ENCODE data around the gene ZDHHC18.
"Not testable (repeated sequence)": the region's sequence is repeated elsewhere in the genome, so short reads cannot be mapped to it uniquely, and the experiment has no call there.

ZDHHC18 gene

GRCh38 chr1:26858891-26859640 is 32.6 kb downstream of the ZDHHC18 start:
- no peak for DNase-seq (ENCODE audit: low read depth)

DNA sequence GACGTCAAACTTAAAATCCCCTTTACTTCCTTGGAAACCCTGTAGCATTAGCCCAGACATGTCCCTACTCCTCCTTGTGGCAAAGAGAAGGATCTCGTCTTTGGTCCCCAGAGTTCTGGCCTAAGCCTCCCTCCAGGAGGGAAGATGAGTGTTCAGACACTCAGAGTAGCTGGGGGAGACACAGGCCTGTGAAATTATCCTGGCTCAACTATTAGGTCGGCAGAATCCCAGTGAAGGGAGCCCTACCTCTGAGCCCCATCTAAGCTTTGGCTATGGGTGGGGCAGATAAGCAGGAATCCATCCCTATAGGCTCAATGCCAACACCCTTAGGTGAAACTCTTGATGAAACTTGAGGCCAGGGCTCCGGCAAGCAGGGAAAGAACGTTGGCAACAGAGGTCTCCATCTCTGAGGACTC is 34.8 kb downstream of the ZDHHC18 start:
- no peak for DNase-seq (ENCODE audit: low read depth)

- DNase-seq (ENCODE audit: low read depth) = no peak
Measured at GRCh38 chr1:26861889-26862378, 35.4 kb downstream of the ZDHHC18 start.

GRCh38 chr1:26862781-26863684 is 36.5 kb downstream of the ZDHHC18 start, which contains the start of gene SFN:
Gene SFN, plus strand, starts transcription at chr1:26863149. Its CDS starts 64 bp downstream, at chr1:26863213.
- DNase-seq (ENCODE audit: low read depth) = no peak

DNA sequence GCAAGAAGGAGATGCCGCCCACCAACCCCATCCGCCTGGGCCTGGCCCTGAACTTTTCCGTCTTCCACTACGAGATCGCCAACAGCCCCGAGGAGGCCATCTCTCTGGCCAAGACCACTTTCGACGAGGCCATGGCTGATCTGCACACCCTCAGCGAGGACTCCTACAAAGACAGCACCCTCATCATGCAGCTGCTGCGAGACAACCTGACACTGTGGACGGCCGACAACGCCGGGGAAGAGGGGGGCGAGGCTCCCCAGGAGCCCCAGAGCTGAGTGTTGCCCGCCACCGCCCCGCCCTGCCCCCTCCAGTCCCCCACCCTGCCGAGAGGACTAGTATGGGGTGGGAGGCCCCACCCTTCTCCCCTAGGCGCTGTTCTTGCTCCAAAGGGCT is 37.2 kb downstream of the ZDHHC18 start:
- no peak for DNase-seq (ENCODE audit: low read depth)

DNA sequence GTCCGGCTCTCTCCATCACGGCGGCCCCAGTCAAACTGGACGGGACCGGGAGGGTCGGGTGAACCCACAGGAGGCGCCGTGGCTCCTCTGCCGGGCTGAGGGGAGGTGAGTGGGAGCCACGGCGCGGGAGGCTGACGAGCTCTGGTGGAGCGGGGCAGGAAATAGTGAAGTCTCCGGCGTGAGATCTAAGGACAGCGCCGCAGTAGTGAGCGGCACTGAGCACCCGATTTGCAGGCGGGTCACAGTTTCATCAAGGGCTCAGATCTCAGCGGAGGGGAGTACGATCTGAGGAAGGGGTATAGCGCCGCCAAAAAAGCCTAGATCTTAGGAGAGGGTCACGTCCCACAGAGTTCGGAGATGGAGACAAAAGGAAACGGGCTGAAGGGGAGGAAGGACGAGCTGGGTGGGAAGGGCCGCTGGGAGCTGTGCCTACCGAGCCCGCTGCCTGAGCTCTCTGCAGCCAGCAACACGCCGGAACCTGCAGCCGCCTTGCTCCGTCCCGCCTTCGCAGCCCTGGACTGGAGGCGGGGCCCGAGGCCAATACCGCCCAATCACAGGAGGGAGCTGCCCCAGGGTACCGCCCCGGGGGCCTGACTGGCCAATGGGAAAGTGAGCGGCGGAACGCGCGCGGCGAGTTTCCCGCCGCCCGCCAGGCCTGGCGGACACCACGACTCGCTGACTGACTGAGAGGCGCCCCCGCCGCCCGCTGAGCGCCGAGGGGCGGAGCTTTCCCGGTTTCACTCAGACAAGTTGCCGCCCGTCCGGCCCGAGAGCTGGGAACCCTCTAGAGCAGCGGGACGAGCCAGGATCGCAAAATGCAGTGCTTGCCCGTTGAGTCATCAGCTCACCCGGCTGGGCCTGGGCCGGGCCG is 38.4 kb downstream of the ZDHHC18 start:
- peak; percentile 78 for DNase-seq (ENCODE audit: low read depth)

DNA sequence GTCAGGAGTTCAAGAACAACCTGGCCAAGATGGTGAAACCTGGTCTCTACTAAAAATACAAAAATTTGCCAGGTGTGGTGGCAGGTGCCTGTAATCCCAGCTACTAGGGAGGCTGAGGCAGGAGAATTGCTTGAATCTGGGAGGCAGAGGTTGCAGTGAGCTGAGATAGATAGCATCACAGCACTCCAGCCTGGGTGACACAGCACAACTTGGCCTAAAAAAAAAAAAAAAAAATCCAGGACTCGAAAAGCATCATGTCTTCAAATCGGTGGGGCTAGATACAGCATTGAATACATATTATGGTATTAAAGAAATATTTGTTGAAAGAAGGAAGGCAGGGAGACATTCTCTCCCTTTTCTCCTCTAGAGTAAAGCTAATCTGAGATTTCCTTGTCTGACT is 46.6 kb downstream of the ZDHHC18 start:
- not testable (repeated sequence) for DNase-seq (ENCODE audit: low read depth)

GRCh38 chr1:26874896-26875295 is 48.4 kb downstream of the ZDHHC18 start:
- DNase-seq (ENCODE audit: low read depth) = no peak

DNA sequence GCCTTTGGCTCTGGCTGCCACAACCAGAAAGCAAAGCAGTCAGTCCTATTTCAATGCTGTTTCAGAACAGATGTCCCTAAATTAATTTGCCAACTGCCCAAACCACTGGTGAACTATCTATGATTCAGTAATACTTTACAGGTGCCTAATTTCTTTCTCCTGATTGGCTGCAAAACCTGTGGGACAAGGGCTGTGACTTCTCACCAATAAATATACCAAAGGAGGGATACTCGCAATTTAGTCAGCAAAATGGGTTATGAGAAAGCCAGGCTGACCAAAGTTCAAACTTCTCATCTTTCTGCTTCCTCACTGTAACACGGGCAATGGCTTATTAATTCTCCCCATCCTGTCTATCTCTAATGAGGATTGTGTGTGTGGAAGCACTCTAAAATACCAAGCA is 50.8 kb downstream of the ZDHHC18 start:
- no peak for DNase-seq (ENCODE audit: low read depth)

GRCh38 chr1:26879793-26880192 is 53.3 kb downstream of the ZDHHC18 start:
- no peak for DNase-seq (ENCODE audit: low read depth)

- DNase-seq (ENCODE audit: low read depth) = not testable (repeated sequence)
Measured at GRCh38 chr1:26881611-26882010, 55.1 kb downstream of the ZDHHC18 start.

DNA sequence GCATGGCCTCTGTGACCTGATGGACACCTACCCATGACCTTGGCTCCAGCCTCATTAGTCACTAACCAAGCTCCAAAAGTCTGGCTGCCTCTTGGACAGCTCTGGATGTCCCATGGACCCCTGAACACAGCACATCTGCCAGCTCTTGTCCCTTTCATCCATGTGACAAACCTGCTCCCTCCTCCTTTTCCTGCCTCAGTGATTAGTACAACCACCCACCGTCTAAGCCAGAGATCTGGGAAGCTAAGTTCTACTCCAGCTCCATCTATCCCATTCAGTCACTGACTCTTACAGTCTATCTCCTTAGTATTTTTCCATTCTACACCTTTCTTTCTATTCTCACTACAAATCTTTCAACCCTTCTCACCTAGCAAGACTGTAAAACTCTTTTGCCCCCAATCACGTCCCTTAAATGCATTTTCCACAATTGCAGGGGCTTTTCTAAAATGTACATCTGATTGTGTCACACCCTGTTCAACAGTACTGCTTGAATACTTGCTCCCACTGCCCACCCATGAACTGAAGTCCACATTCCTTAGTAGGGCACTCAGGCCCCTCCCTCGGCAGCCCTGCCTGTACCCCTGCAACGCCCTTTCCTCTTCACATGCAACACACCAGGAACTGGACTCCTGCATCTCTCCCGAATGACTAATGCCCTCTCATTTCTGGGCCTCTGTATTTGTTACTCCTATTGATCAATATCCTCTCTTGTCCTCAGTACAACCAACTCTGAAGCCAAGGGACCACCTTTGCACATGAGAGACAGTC is 56.4 kb downstream of the ZDHHC18 start:
- DNase-seq (ENCODE audit: low read depth) = no peak

GRCh38 chr1:26887125-26887524 is 60.6 kb downstream of the ZDHHC18 start:
- no peak for DNase-seq (ENCODE audit: low read depth)

DNA sequence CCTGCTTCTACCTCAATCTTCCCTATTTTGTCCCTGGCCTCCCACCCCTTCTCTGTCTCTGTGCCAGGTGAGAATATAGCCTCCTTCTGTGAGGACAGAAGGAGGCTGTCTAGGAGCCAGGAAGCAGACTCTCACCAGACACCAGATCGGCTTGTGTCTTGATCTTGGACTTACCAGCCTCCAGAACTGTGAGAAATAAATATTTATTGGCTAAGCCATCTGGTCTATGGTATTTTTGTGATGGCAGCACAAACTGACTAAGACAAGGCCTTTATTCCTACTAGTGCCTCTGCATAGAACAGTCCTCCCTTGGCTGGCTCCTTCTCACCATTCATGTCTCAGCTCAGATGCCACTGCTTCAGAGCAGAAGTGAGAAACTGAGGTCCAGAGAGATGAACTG is 61.7 kb downstream of the ZDHHC18 start:
- no peak for DNase-seq (ENCODE audit: low read depth)

DNA sequence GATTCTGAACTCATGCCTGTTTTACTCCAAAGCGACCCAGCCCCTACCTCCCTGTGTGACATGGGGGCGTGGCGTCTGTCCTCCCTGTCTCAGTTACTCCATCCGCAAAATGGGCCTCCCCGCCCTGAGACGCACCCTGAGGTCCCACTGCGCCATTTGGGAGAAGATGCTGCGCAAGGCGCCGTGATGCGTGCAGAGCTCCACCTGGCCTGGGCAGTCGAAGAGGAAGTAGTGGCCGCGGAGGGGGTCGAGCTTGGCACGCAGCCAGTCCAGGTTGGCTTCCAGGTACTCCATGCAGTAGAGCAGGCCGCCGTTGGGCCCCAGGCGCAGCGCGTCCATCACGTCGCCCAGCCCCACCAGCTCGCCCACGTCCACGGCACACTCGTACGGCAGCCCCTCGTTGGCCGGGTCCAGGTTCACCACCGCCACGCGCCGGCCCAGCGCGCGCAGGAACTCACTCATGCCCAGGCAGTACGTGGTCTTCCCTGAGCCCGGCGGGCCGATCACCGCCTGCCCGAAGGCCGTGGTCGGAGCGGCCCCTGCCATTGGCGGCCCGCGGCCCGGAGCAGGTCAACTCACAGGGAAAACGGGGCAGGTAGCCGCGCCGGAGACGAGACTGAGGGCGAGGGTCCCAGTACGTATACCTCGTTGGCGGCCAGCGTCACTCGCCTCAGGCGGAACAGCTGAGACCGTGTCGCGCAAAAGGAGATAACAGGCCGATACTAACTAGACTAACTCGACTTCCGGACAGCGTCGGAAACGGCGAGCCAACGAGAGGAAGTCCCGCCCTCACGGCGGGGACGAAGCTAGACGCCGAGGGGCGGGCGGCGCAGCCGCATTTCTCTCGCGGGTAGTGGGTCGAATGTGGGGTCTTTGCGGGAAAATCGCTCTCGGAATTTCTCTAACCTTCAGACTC is 63.3 kb downstream of the ZDHHC18 start, which contains the start of gene GPN2:
Gene GPN2, minus strand, starts transcription at position 733 of the 916 bp plus-strand sequence. Its CDS starts 187 bp downstream, at position 546.
- peak; percentile 52 for DNase-seq (ENCODE audit: low read depth)

DNA sequence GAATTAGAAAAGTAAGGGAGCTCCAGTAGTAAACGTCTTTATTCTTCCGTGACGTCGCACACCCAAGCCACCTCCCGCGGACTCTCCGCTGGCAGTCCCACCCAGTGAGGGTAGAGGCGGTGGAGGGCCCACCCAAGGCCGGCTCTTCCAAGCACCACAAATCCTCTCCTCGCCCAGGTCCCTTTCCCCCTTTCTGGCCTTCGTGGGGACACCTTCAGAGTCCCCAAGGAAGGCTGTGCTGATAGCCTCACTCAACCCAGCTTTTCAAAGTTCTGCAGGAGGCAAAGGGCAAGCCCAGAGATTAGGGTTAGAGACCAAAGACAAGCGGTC is 63.9 kb downstream of the ZDHHC18 start:
- DNase-seq (ENCODE audit: low read depth) = no peak

DNA sequence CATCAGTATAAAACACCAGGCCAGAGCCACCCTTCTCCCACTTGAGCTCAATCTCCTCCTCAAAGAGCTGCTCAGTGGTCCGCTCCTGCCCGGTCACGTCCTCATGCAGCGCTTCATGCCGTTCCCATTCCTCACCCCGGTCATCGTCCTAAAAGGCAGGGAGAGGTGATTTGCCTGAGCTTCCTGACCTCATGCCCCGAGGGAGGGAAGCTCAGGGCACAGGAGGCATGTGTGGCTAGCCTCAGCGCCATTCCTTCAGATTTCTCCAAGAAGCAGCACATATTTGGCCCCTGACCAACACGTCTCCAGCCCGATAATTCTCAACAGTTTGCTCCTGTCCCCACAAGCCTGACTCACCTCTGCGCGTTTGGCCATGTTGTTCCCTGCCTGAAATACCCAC is 67.8 kb downstream of the ZDHHC18 start:
- DNase-seq (ENCODE audit: low read depth) = no peak

DNA sequence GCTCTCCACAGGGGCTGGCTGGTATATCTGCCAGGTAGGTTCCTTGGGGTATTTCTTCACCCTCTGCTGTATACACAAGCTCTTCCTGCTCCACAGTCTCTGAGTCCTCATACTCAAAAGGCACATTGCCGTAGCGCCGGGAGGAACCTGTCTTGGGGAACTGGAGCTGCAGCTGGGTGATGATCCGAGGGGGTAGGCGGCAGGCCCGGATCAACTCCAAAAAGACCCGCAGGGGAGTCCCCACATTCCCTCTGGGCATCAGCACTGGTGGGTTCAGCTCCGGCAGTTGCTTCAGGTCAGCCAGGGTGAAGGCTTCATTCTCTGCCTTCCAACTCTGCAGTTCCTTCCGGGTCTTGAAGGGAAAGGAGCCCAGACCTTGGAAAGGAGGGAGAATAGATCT is 70.9 kb downstream of the ZDHHC18 start:
- DNase-seq (ENCODE audit: low read depth) = no peak

GRCh38 chr1:26900001-26900814 is 73.7 kb downstream of the ZDHHC18 start, which contains the start of gene GPATCH3:
Gene GPATCH3, minus strand, starts transcription at chr1:26900467. Its CDS starts 25 bp downstream, at chr1:26900442.
- DNase-seq (ENCODE audit: low read depth) = peak; percentile 79

Measured in stimulated activated CD8-positive, alpha-beta memory T cell treated with anti-CD3 and anti-CD28 coated beads, Interleukin-15, amount 100 ng/mL, for 1 hour (primary cell).